GM19455 (cell line): ENCODE data around the gene NRN1L.
"Not testable (repeated sequence)": the region's sequence is repeated elsewhere in the genome, so short reads cannot be mapped to it uniquely, and the experiment has no call there.

Source experiments
- ATAC-seq: cut with Tn5 transposase; IDR thresholded peaks from one replicate; pipeline ENCODE4 v1.9.1; 2021; ENCODE audit not compliant: unreplicated experiment

Gene NRN1L

DNA sequence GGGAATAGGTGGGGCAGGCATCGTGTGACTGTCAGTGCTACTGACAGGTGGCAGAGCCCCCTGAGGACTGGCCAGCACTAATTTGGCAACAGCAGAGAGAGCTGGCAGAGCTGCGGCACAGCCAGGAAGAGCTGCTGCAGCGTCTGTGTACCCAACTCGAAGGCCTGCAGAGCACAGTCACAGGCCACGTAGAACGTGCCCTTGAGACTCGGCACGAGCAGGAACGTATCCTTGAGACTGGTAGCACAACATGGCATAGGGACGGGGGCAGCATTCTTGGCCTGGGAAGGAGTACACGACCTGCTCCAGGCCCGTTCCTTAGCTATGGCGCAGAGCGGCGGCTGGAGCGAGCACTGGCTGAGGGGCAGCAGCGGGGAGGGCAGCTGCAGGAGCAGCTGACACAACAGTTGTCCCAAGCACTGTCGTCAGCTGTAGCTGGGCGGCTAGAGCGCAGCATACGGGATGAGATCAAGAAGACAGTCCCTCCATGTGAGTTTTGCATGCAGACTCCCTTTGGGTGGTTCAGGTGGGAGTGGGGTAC is 3.0 kb upstream of the NRN1L start:
- ATAC-seq, result no peak

DNA sequence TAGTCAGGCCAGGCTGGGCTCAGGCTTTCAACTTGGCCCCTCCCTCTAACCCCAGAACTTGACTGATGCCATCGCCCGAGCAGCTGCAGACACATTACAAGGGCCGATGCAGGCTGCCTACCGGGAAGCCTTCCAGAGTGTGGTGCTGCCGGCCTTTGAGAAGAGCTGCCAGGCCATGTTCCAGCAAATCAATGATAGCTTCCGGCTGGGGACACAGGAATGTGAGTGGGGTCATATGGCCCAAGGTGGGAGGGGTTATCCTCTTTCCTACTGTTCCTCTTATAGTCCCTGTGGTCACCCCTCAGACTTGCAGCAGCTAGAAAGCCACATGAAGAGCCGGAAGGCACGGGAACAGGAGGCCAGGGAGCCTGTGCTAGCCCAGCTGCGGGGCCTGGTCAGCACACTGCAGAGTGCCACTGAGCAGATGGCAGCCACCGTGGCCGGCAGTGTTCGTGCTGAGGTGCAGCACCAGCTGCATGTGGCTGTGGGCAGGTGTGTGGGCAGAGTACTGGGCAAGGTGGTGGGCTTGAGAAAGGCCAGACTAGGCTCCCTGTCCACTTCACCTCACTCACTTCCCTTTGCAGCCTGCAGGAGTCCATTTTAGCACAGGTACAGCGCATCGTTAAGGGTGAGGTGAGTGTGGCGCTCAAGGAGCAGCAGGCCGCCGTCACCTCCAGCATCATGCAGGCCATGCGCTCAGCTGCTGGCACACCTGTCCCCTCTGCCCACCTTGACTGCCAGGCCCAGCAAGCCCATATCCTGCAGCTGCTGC is 2.1 kb upstream of the NRN1L start:
- no peak for ATAC-seq

DNA sequence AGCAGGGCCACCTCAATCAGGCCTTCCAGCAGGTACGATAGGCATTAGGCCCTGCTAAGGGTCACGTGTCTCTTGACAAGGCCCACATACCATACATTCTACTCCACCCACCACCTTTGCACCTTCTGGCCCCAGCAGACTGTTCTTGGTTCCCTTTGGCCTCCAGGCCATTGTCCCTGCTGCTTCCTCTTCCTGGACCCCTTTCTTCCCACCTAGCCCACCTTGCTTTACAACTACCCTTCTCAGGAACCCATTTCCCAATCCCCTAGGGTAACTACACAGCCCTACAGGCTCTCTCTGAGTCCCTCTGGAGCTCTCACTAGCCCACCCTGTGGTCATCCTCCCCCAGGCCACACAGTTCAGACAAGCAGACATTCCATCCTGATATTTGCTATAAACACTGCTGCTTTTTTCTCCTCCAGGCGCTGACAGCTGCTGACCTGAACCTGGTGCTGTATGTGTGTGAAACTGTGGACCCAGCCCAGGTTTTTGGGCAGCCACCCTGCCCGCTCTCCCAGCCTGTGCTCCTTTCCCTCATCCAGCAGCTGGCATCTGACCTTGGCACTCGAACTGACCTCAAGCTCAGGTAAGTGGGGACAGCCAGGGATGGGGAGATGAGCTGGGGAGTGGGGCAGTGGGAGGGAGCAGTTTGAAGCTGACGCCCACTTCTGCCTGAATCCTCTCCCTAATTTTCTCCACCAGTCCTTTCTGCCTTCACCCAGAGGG is 1.4 kb upstream of the NRN1L start:
- ATAC-seq, result no peak

DNA sequence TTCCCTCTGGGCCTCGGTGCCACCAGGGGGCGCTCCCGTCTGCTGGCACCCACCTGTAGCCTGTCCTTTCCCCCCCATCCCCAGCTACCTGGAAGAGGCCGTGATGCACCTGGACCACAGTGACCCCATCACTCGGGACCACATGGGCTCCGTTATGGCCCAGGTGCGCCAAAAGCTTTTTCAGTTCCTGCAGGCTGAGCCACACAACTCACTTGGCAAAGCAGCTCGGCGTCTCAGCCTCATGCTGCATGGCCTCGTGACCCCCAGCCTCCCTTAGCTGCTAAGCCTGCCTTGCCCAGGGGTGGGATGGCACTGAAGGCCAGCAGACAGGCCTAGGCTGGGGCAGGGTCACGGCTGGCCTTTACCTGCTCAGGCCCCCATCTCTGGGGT is 818 bp upstream of the NRN1L start:
- no peak for ATAC-seq

DNA sequence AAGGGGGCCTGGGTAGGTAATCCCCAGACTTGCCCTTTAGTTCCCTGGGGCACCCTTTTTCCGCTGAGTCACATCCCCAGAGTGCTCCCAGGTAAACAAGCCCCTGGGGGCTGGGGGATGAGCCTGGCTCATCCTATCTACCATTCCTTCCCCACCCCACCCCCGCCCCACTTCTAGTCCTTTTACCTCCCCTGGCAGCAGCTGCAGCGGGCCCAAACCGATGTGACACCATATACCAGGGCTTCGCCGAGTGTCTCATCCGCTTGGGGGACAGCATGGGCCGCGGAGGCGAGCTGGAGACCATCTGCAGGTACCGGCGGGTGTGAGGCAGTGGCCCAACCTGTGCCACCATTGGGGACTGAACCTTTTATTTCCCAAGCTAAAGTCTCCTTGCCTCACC is 860 bp downstream of the NRN1L start:
- ATAC-seq, result no peak

DNA sequence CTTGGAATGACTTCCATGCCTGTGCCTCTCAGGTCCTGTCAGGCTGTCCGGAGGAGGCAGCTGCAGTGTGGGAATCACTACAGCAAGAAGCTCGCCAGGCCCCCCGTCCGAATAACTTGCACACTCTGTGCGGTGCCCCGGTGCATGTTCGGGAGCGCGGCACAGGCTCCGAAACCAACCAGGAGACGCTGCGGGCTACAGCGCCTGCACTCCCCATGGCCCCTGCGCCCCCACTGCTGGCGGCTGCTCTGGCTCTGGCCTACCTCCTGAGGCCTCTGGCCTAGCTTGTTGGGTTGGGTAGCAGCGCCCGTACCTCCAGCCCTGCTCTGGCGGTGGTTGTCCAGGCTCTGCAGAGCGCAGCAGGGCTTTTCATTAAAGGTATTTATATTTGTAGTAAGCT is 1.3 kb downstream of the NRN1L start:
- no peak for ATAC-seq

DNA sequence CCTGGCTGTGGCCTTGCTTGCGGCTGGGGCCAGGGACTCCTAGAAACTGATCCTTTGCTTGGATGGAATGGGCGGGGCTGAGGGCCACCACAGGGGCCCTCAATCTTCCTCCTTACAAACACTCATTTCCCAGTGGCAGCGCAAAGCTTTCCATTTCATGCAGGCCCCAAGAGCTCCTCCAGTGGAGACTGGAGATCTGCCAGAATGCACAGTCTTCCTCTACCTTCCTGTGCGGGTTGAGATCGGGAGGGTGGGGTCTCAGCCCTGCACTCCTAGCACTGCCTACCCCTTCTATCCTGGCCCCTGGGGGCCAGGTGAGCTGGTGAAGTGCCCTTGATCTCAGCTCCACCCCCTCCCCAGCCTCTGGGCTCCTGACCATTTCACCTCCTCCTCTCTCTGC is 1.7 kb downstream of the NRN1L start:
- no peak for ATAC-seq

DNA sequence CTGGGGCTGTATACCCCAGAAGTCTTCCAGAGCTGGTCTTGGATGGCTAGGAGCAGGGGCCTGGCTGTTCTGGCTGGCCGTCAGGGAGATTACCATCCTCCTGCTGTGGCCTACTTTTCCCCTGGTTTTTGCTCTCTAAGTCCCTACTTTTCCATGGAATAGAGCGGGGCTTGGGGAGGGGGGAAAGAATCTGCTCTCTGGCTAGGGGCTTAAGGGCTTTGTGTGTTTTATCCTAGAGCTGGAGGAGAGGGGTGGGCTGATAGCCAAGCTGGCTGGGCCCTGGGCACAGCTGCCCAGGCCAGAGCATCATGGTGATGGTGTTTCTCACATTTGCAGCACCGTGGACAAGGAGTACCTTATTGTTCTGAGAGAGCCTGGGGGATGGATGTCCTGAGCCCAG is 3.6 kb downstream of the NRN1L start:
- no peak for ATAC-seq

DNA sequence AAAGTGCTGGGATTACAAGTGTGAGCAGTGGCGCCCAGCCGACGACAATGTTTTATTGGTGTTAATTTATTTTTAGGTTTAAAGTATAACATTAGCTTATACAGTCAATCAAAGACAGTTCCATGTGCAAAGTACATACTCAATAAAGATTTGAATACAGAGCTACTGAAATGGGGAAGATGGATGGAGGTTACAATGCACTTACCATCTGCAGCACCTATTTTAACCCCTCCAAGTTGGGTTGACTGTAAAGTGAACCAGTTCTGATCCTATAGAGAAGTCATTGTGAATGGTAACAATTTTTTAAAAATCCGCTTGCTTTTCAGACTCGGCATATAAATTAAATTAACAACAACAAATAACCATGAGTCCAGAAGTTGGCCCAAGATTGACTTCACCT is 7.7 kb downstream of the NRN1L start:
- no peak for ATAC-seq

DNA sequence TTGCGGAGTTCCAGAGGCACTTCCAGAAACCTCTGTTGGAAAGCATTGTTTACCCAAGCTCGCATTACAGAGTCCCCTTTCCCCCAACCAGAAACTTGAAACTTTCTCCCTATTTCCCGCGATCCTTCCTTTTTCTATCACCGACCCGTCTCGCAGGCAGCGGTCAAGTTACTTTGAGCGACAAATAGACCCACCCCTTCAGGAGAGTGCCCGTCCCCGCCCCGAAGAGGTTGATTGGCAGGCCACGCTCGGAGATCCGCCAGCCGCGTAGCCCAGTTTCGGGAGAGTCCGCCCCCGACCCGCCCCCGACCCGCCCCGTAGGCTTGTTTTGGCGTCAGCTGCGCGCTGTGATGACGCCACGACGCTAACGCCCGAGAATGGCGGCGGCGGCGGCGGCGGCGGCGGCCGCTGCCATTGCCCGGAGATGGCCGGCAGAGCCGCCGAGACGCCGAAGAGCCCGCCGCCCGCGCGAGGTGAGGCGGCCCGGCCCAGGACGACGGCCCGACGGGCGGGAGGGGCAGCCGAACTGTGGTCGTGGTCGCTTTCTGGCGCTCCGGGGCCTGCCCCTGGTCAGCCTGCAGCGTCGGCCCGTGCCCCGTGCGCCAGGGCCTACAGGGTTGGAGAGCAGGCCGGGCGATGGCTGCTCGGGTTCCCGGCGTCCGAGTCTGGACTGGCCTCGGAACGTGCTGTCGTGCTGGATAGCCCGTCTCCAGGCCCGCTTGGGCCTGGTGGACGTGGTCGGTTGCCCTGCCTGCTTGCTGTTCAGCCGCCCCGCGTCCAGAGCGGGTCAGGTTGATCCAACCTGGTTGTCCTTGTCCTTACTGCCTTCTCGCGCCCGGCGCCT is 8.4 kb downstream of the NRN1L start, which contains the start of gene PSKH1:
Gene PSKH1, plus strand, starts transcription at position 356 of the 844 bp plus-strand sequence. CDS start 15,496 bp downstream, outside the sequence.
- ATAC-seq, result peak; percentile 78

DNA sequence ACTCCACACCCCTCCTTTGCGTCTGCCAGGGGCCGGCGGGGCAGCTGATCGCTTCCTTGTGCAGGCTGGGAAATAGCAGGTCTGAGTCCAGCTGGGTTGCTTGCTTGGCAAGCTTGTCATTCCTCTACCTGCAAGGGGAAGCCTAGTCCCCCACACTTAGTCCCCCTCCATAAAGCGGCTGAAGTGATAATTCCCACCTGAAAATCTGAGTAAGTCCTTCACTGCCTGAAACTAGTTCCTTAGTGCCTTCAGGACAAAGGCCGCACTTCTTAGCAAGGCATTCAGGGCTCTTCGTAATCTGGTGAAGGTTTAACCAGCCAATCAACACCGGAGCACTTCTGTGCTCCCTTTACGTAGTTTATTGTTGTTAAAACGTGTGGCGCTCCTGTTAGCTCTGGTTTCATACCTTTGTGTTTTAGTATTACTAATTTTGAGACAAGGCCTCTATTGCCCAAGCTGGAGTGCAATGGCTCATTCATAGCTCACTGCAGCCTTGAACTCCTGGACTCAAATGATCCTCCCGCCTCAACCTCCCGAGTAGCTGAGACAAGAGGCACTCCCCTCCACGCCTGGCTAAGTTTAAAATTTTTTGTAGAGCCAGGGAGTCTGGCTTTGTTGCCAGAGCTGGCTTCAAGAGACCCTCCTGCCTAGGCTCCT is 9.2 kb downstream of the NRN1L start:
- ATAC-seq, result no peak

DNA sequence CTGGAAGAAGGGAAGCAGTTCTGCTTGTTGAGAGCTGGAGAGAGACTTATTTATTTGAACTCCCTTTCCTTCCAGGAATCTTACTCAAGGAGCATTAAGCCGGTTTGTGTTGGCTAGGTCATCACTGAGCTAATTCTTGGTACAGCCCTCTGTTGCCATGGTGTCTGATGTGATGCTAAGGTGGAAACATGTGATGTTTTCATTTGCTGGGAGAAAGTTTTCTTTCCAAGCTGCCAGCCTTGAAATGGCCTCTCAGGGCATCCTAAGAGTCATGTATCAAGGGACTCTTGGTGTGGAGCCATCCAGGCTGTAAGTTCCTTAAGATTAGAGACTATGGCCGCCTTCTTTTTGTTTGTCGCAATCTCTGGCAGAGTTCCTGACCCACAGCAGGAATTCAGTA is 12.5 kb downstream of the NRN1L start:
- ATAC-seq, result no peak

DNA sequence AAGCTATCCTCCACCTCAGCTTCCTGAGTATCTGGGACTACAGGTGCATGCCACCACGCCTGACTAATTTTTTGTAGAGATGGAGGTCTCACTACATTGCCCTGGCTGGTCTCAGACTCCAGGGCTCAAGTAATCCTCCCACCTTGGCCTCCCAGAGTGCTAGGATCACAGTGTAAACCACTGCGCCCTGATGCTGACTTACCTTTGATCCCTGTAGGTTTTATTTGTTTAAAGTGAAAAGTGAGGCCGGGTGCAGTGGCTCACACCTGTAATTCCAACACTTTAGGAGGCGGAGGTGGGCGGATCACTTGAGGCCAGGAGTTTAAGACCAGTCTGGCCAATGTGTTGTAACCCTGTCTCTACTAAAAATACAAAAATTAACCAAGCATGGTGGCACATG is 17.0 kb downstream of the NRN1L start:
- no peak for ATAC-seq

DNA sequence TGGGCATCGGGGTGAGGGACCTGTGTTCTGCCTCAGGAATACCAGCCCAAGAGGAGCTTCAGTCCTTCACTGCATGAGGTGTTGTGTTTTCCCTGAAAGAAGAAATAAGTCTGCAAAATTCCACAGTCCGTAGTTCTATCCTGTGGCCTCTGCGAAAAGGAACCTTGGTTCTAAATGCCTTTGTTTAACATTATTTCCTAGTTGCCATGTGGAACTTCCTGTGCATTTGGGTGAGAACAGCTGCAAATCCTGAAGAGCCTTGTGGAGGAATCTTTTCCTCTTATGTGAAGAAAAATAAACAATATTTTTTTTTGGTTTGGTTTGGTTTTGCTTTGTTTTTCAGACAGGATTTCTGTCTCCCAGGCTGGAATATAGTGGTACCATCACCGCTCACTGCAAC is 18.1 kb downstream of the NRN1L start:
- ATAC-seq, result no peak

DNA sequence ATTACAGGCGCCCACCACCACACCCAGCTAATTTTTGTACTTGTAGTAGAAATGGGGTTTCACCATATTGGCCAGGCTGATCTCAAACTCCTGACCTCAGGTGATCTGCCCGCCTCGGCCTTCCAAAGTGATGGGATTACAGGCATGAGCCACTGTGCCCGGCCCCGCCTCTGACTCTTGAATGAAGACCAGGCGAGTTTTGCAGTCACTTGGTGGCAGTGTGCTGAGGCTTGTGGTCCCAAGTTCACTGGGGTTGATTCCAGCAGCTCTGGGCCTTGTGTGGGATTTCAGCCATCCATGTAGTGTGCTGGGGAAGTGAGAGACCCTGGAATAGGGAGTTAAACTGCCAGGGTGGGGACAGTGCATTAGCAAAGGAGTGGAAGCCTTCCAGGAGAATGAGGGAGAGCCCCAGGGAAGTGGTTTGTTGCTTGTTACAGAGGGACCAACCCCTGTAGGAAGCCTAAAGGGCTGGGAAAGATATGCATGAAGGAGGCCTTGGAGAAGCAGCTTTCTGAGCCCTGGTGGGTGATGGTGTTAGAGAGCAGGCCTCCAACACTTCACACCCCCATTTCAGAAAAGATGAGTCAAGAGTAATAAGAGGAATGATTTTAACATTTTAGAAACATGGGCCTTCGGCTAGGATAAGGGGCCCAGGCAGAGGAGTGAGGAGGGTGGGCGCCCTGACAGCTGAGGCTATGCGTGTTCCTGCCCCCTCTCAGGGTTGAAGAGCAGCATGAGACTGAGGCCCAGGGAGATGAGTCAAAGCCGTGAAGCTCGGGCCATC is 22.9 kb downstream of the NRN1L start:
- no peak for ATAC-seq

DNA sequence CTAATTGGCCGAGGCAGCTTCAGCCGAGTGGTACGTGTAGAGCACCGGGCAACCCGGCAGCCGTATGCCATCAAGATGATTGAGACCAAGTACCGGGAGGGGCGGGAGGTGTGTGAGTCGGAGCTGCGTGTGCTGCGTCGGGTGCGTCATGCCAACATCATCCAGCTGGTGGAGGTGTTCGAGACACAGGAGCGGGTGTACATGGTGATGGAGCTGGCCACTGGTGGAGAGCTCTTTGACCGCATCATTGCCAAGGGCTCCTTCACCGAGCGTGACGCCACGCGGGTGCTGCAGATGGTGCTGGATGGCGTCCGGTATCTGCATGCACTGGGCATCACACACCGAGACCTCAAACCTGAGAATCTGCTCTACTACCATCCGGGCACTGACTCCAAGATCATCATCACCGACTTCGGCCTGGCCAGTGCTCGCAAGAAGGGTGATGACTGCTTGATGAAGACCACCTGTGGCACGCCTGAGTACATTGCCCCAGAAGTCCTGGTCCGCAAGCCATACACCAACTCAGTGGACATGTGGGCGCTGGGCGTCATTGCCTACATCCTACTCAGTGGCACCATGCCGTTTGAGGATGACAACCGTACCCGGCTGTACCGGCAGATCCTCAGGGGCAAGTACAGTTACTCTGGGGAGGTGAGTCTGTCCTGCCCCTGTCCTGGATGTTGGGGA is 24.5 kb downstream of the NRN1L start:
- ATAC-seq, result no peak

DNA sequence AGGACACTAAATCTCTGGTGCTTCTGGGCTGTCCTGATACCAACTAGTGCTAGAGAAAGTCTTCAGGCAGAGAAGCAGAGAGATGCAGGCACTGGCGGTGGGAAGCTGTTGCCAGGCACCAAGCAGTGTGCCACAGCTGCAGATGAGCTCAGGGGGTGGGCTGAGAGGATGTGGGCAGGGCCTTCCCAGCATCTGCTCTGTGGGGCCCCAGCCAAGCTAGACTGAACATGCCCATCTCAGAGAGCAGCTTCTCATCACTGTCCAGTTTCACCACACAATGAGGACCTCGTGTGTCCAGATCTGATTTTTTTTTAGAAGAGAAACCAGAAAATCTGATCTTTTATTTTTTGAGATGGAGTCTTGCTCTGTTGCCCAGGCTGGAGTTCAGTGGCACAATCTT is 25.5 kb downstream of the NRN1L start:
- ATAC-seq, result no peak

DNA sequence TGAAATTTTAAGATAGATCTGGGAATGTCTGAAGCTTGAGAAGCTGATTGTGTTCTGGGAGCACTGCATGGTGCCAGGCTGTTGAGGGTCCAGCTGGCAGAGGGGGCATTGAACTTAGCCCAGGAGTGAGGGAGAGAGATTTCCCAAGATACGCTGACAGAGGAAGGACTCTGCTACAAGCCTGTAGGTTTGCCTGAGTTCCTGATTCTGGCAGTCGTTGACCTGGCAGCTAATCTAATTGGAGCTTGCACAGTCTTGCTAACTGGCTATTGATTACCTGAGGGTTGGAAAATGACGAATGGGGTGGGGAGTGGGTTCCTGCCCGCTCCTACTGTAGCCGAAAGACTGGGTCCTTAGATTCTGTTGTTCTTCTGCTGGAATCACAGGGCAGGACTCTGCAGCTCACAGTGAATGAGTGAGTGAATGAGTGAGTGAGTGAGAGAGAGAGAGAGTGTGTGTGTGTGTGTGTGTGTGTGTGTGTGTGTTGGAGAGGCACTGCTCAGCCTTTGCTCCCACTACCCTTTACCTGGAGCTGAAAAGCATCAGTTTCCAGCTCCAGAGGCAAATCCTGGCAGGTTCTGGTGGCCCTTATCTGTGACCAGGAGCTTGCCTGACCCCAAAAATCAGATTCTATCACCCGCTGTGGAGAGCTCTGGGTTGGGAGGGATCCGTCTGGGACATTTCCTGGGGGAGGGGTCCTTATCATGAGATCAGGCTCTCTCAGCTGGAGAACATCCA is 30.2 kb downstream of the NRN1L start:
- ATAC-seq, result no peak

DNA sequence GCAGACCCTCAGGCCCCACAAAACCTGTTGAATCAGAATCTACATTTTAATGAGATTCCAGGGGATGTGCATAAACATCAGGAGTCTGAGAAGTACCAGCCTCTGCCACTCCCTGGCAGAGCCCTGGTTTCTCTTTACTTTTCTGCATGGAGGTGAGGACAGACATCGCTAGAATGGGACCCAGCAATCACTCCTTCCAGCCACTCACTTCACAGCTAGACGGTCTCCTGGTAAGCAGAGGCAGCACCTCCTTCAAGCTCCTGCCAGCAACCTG is 30.7 kb downstream of the NRN1L start:
- not testable (repeated sequence) for ATAC-seq
